GM12878 (cell line): ENCODE results near the gene AGPAT4.

Experiments
- BCL11A ChIP-seq: IDR thresholded peaks from 2 replicates; pipeline ENCODE4 v1.6.1; 2011; ENCODE audit warnings: low read depth, low read length
- RELA ChIP-seq: fragments of 450-650 bp; IDR thresholded peaks from 2 replicates; pipeline ENCODE4 v1.8.0; 2014; ENCODE audit warnings: borderline replicate concordance; ENCODE audit not compliant: partially characterized antibody
- RFX5 ChIP-seq: IDR thresholded peaks from 2 replicates; pipeline ENCODE4 v1.6.1; 2011; ENCODE audit warnings: low read depth, low read length, improper control_type of control experiment
- TF ChIP-seq, protein P1 (sequence below): IDR thresholded peaks from 2 replicates; pipeline ENCODE4 v1.6.1; 2012; ENCODE audit warnings: low read depth, low read length, improper control_type of control experiment

DNA sequence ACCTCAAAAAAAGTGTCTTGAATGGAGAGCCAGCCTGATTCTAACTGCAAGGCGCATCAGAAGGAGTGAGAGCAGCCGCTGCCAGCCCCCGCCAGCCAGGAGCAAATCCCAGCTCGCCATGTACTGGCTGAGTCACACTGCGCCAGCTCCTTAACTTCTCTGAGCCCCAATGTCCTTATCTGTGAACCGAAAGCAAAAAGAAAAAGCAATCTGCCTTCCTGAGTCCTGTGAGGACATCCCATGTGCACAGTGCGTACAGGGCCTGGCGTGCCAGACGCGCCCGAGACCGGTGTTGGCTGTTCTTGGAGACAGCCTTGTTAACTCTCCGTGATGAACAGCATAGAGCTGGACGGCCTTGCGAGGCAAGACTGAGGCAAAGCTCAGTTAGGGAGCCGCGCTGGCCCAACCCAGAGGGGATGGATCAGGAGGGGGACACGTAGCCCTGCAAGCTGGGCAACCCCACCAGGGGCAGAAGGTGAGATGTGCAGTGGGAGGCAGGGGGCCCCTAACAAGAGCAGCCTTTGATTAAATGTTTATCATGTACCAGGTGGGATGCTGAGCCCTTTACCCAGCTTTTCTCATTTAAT lies 122.7 kb downstream of the AGPAT4 start:
- TF ChIP-seq, protein P1, sequence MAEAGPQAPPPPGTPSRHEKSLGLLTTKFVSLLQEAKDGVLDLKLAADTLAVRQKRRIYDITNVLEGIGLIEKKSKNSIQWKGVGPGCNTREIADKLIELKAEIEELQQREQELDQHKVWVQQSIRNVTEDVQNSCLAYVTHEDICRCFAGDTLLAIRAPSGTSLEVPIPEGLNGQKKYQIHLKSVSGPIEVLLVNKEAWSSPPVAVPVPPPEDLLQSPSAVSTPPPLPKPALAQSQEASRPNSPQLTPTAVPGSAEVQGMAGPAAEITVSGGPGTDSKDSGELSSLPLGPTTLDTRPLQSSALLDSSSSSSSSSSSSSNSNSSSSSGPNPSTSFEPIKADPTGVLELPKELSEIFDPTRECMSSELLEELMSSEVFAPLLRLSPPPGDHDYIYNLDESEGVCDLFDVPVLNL: no peak
- TF ChIP-seq RFX5 (no peak), RELA (no peak), BCL11A (no peak)
